Hematopoietic multipotent progenitor cell treated with erythropoietin and hydrocortisone succinate and interleukin-3 and kit ligand, for 8 days (in vitro differentiated cells): ENCODE measurements around the gene FBXW7.

Experiments used
- DNase-seq: peaks from one replicate; pipeline ENCODE4 v3.0.0-alpha.2; 2015

Gene FBXW7

DNA sequence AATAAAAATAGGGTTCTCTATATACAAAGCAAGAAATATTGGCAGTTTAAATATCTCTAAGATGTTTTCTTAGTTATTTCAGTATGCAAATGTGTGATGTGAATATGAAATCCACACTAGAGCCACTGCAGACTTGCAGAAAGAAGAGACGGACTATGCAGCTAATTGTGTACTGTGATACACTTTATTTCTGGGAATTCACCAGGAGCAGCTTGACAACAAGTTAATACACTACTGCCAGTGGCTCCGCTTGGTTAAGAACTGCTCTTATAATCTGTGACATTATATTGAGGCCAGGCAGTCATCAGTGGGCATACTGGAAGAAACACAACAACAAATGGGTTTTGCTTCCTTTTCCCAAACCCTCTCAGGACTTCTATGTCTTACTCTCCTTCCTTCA is 172.0 kb downstream of the FBXW7 start:
- no peak for DNase-seq

DNA sequence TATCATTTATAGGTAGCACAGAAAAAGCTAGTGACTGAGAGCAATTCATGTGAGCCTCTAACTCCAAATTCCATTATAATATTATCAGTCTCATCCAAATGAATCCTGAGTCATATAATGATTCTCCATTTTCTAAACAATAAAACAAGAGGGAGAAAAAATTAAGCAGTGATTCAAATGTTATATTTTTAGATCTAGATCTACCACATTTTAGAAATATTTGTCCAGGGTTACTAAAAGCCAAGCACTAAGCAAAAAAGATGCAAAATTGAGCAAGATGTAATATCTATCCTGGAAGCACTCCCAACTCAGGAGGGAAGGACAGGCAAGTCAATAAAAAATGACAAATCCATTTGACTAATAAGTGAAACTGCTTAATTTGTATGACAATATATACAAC is 172.8 kb downstream of the FBXW7 start:
- DNase-seq = no peak

DNA sequence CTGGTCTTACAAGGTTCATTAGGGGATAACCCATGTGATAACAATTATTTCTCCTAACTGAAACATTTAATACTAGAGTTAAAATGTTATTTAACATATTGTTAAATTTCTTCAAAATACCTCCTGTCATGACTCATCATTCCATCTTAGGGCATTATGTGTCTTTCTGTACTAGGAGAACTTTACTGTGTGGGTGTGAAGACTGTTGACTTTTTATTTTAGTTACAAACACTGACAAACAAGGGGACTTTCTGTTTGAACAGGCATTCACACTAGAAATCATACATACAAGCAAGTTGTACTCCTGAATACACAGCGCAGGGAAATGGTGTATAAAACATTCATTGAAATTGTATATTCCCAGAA is 175.9 kb downstream of the FBXW7 start:
- DNase-seq = no peak

DNA sequence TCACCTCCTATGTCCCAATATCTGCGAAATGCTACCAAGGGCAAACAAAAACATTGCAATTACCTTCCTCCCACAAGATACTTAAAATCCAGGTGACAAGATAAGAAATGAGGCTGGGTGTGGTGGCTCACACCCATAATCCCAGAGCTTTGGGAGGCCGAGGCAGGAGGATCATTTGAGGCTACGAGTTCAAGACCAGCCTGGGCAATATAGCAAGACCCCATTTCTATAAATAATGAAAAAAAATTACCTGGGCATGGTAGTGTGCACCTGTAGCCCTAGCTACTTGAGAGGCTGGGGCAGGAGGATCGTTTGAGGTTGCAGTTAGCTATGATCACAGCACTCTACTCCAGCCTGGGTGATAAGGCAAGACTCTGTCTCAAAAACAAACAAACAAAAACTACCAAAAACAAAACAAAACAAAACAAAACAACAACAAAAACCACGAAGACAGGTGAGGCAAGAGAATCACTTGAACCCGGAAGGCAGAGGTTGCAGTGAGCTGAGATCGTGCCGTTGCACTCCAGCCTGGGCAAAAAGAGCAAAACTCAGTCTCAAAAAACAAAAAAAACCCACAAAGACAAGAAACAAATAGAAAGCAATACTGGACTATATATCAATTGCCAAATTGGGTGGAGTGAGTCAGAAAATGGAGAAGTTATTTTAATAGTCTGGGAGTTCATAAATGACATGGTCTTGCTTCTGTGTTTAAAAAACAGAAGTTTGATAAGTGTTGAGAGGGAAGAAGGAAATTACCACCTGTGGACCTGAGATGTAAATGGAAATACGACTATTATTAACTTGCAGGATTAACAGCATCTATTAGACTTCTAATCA is 176.5 kb downstream of the FBXW7 start:
- no peak for DNase-seq

DNA sequence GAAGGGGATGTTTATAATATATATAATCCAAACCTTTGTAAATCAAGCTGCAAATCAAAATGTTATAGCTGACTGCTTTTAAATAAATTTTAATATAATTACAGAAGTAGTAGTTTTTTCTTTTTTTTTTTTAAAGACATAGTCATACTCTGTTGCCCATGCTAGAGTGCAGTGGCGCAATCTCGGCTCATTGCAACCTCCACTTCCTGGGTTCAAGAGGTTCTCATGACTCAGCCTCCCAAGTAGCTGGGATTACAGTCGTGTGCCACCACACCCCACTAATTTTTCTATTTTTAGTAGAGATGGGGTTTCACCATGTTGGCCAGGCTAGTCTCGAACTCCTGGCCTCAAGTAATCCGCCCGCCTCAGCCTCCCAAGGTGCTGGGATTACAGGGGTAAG is 178.7 kb downstream of the FBXW7 start:
- no peak for DNase-seq

DNA sequence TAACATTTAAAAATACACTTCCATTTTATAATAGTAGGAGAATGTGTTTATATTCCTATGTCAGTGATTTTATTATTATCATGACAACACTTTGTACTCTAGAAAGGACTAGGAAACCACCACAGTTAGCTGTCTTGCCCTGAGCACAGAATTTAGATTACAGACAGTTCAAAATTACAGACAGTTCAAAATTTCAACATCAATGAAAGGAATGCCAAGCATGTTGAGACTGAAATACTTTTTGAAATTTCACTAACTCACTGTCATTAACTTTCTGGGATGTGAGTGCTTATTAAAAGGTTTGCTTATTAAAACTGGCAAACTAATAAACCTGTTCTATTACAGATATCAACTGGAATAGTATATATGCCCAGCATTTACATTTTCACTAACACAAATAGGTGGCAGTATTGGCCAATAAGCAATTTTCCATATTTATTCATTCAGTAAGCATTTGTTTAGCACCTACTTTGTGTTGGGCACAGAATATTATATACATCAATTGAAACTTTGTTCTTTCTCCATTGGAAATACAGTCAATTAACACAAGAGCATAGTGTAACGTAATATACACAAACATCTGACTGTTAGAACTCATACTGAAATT is 179.4 kb downstream of the FBXW7 start:
- DNase-seq = peak; percentile 11

DNA sequence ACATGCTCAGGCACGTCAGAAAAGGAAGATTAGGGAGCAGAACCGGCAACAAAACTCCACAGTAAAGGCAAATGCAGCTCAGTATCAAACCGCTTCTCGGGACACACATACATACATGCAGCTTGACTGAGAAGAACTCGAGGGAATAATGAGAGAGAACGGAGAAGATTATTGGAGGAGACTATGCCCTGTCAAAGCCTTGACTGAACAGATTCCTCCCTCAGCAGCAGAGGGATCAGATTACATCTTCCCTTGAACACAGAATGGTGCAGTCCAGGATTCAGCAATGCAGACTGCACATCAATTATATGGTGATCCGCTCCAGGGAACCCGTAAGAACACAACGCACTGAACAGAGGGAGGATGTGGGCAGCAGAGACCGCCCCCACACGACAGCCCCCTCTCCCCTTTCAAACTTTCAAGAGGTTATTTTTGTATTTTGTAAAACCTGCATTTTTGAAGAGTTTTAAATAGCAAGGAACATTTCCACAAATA is 183.2 kb downstream of the FBXW7 start:
- DNase-seq = no peak

DNA sequence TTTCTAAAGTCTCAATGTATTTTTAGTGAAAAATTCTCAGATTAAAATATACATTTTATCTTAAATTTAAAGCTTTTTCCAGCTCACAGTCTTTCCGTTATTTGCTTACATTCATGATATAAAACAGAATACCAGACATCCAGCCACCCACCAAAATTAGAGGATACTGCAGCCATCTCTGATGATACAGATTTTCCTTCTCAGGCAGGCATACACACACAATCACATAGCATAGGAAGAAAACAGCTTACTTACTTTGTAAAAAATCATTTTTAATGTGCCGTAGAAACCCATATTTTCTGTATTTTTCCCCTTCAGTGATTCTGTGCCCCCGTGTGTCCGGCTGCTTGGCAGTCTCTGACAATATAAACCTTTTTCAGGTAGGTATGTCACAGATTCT is 183.7 kb downstream of the FBXW7 start:
- DNase-seq = no peak

DNA sequence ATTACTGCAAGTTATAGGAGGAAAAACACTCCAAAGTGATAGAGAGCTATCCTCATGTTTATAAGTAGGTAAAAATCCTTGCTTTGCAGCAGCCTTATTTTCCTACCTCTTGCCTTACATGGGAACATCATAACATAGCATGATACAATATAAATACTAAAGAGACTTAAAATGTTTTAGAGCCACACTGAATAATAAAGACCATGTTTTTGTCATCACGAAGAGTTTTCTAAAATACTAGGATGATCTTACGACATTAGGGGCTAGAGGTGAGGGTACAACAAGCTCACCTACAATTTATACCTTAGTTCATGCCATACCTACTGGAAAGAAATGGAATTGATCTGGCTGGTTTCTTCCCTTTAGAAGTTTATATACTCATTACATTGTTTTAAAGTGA is 184.8 kb downstream of the FBXW7 start:
- no peak for DNase-seq

DNA sequence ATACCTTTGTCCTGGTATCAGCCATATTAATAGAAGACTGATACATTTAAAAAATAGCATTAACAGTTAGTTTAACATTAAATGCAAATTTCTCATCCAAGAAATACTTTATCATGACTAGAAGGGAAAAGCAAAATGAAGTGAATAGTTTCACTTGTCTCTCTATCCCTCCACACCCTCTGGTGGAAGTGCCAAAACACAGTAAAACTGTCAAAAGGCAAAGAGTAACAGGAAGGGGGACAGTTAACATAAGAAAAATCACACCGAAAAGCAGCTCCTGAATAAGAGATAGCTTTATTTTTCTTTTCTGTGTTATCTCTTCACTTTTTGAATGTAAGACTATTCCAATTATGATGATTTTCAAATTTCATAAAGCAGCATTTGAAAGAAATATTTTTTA is 187.2 kb downstream of the FBXW7 start:
- DNase-seq = peak; percentile 8

DNA sequence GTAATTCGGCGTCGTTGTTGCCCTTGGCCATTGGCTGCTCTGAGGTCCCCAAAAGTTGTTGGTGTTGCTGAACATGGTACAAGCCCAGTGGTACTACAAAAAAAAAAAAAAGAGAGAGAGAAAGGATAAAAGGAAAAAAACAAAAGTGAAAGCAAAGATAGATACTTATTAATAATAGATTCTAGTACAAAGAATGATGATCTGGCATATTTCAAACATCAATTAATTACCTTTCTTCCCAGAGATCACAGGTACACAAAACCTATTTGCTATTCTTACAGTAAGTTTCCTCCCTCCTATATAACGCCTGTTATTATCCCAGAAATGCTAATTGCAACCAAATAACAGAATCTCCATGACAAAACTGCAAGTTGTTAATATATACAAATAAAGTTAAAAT is 188.9 kb downstream of the FBXW7 start:
- DNase-seq = no peak

DNA sequence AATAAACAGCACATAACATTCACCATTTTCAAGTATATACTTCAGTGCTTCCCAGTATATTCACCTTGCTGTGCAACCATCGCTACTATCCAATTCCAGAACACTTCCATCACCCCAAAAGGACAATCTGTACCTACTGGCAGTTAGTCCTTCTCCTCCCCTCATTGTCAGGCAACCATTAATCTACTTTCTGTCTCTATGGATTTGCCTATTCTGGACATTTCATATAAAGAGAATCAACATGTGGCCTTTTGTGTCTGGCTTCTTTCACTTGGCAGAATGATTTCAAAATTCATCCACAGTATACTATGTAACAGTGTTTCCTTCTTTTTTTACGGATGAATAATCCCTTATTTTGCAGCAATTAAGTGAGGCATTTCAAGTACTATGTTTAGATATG is 189.4 kb downstream of the FBXW7 start:
- DNase-seq = no peak

DNA sequence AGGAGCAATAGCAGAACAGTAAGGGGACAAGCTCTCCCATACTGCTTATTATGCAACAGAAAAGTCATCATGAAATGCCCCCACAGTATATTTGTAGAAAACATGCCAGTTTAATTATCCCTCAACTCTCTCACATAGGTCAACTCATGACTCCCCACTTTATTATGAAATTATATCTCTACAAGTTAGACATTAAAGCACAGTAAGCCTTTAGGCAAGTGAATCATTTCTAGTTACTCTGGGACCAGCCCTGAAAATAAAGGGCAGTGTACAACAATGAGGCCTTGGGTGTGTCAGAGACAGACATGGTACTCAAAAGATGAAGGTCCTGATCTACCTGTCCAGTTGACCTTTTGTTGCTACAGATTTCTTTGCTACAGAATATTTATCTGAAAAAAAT is 191.9 kb downstream of the FBXW7 start:
- no peak for DNase-seq

DNA sequence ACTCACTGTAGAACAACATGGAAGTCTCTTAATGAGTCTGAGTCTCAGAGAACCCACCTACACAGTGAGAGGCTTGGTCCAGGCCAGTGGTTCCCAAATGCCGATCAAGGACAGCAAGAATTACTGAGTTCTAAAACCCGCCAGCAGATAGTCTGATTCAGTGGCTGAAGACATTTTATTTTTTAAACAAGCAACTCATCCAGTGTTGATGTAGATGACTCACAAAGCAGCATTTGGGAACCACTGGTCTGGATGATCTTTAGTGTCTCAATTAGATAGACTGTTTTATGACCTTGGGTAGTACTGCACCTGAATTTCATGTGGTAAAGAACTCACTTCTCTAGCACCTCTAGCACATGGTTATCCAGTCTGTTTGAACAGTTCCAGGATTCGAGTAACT is 193.6 kb downstream of the FBXW7 start:
- DNase-seq = no peak

DNA sequence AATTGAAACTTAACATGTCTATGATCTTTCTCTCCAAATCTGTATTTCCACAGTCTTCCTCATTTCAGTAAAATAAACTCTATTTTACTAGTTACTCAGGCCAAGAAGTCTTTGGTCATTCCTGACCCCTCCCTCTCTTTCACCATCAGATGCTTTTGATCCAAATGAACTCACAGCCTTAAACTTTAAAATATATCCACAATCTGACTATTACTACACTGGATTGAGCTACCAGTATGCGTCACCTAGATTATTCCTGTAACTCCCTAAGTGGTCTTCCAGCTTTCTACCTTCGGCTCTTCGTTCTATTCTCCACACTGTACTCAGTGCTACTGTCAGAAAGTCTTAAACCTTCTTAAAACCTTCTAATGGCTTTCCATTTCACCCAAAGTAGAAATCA is 195.1 kb downstream of the FBXW7 start:
- no peak for DNase-seq

DNA sequence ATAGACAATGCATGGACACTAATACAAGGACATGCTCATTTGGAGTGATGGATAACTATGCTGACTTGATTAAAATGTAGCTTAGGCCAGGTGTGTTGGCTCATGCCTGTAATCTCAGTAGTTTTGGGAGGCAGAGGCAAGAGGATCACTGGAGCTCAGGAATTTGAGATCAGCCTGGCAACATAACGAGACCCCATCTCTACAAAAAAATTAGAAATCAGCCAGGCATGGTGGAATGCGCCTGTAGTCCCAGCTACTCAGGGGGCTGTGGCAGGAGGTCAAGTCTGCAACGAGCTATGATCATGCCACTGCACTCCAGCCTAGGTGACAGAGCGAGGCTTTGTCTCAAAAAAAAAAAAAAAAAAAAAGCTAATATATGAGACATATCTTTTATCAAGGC is 196.3 kb downstream of the FBXW7 start:
- no peak for DNase-seq

DNA sequence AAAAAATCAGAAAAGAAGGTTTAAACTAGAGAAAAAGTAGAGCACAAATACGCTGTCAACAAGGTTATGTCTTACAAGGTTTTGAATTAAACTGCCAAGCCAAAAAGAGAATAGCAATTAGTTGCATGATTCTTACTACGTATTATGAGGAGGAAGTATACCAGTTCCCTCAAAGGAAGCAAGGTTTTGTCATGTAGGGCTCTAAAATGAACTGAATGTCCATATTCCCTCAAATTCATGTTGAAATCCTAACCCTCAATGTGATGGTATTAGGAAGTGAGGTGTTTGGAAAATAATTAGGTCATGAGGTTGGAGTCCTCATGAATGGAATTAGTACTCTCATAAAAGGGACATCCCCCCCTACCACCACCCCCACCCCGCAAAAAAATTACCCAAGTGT is 201.0 kb downstream of the FBXW7 start:
- no peak for DNase-seq

DNA sequence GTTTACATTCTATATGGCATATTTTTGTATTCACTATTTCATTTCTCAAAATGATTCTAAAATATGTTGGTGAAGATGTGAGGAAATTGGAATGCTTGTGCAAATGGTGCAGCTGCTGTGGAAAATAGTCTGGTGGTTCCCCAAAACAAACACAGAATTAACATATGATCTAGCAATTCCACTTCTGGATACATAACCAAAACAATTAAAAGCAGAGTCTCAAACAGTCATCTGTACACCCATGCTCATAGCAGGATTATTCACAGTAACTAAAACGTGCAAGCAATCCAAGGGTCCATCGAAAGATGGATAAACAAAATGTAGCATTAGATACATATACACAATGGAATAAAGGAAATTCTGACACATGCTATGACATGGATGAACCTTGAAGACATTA is 204.8 kb downstream of the FBXW7 start:
- DNase-seq = no peak

DNA sequence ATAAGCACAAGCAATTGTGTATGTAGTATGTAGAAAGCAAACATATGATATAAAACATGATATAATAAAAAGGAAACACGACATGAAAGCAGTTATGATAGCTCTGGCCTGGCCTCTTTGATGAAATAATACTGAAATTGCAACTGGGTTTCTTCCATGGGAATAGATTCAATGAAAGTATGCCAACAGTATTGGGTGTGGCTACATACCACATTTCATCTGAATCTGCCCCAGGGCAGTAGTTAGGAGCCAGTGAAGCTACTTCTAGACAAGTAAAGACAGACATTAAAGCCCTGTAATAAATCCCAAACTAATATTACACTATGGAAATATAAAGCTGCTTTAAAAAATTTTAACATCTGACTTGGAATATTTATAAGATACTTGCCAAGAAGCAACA is 207.3 kb downstream of the FBXW7 start:
- DNase-seq = no peak

DNA sequence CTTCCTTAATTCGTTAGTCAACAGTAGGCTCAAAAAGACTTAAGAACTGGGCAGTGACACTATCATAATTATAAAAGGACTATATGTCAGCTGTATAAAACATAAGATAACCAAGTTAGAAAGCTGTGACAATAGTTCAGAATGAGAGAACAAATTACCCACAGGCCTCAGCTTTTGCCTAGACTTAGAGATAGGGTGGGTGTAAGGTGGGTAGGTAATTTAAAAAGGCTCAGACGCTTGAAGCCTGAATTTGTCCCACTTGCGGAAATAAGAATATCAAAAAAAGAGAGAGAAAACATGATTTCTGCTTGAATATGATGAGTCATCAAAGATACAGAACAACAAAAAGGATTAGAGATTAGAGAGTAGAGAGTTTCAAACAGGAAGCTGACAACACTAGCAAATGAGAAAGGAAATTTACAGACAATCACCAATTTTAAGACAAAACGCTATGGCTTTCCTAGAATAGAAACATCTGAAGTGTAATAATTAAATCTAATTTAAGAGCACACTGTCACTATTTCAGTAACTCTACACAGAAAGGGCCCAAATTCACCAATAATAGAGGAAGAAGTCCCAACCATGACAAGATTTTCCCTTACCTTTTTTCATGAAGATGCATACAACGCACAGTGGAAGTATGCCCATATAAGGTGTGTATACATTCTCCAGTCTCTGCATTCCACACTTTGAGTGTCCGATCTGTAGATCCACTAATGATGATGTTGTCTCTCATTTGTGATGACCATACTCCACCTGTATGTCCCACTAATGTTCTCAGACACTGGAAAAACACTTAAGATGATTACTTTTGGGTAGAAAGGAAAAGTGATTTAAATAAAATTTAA is 208.1 kb downstream of the FBXW7 start:
- no peak for DNase-seq

DNA sequence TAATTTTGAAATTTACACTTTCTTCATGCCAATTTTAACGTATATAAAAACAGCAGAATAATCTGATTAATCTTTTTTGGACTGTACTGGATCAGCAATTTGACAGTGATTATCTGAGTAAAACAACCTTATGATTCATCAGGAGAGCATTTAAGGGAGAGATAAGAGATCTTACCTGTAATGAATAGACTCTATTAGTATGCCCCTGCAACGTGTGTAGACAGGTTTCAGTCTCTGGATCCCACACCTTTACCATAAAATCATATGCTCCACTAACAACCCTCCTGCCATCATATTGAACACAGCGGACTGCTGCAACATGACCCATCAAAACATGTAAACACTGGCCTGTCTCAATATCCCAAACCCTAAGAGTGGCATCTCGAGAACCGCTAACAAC is 210.1 kb downstream of the FBXW7 start:
- no peak for DNase-seq

DNA sequence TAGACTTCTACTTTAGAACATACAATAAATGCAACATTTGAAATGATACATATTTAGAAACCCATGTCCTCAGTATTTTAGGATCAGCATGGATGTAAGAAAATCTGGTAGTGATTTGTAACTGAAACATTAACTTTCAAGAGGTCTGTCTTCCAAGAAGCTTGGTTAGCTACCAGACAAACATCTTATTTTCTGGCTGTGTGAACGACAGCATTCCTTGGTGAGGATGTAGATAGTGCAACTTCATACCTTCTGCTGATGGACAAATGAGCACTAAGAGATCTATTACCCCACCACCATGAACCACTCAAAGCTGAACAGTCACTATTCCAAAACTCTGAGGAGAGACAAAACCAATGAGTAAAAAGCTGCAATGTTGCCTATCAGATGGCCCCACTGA is 212.7 kb downstream of the FBXW7 start:
- no peak for DNase-seq

DNA sequence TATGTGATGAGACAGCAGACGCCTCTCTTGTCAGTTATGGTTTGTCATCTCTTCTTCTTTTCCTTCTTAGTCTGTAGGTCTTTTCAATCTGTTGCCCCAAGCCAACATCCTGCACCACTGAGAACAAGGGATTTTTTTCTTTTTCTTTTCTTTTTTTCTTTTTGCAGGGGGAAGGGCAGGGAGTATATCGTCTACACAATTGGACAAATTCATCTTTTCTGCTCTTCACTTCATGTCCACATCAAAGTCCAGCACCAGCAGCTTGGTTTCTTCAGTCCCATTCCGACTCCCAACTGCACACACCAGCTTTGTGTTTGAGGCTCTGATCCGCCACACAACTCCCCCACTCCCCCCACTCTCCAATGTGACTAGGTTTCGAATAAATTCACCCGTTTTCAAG is 213.2 kb downstream of the FBXW7 start:
- DNase-seq = no peak

DNA sequence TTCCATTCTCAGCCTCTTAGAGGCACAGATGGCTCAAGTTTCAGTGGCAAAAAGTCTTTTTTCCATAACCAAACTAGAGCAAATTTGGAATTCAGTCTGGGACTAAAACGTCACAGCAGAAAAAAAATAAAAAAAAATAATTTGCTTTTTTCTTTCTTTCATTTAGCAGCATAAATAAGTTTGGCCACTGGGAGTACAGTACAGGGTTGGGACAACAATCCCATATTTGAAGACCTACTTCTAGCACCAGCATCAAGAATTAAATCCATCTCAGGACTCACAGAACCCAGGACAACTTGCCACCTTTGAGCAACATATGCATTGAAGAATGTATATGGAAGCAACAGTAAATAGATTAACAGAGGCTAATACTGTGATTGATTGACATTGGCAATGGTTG is 214.0 kb downstream of the FBXW7 start:
- DNase-seq = no peak
